Thyroid gland (tissue), 4 donors: ENCODE measurements around the gene UBA1.

Experiments used
- POLR2A ChIP-seq, 2 donors: fragments of 450-650 bp; IDR thresholded peaks; one replicate each; pipeline ENCODE4 v1.6.1; 2017; ENCODE audit warnings: antibody characterized with exemption in 2 of 2, mild to moderate bottlenecking in 2 of 2, moderate library complexity in 1 of 2
- TF ChIP-seq, protein P1 (sequence below), 6 experiments: fragments of 200-600 bp in 3 of 6; fragments of 450-650 bp in 3 of 6; sonication (generic) in 3 of 6; IDR thresholded peaks; one replicate each; pipeline ENCODE4 v1.5.1; 2016 to 2019; ENCODE audit warnings: antibody characterized with exemption in 6 of 6, mild to moderate bottlenecking in 2 of 6, inconsistent platforms in 1 of 6, moderate library complexity in 1 of 6

DNA sequence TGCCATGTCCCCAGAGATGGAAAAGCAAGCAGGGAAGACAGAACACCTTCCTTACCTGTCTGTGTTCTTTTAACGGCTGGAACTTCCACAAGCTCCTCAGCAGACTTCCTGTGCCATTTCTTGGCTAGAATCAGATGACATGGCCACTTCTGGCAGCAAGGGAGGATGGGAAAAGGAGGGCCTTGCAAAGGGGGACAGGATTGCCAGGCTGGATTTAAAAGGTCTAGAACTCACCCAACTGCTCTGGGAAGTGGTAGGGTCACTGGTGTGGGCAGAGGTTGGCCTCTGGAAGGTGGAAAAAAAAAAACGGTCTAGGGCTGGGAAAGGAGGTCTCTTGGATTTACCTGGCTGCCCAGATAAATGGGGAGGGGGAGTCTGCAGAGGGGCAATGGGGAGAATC, 37.5 kb downstream of the UBA1 start:
- TF ChIP-seq, protein P1, sequence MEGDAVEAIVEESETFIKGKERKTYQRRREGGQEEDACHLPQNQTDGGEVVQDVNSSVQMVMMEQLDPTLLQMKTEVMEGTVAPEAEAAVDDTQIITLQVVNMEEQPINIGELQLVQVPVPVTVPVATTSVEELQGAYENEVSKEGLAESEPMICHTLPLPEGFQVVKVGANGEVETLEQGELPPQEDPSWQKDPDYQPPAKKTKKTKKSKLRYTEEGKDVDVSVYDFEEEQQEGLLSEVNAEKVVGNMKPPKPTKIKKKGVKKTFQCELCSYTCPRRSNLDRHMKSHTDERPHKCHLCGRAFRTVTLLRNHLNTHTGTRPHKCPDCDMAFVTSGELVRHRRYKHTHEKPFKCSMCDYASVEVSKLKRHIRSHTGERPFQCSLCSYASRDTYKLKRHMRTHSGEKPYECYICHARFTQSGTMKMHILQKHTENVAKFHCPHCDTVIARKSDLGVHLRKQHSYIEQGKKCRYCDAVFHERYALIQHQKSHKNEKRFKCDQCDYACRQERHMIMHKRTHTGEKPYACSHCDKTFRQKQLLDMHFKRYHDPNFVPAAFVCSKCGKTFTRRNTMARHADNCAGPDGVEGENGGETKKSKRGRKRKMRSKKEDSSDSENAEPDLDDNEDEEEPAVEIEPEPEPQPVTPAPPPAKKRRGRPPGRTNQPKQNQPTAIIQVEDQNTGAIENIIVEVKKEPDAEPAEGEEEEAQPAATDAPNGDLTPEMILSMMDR (IDR thresholded peaks at IDR 0.05), result no peak
- no peak for TF ChIP-seq POLR2A (IDR thresholded peaks at IDR 0.05)
